ENCODE measurements around the gene RLBP1.

DNA sequence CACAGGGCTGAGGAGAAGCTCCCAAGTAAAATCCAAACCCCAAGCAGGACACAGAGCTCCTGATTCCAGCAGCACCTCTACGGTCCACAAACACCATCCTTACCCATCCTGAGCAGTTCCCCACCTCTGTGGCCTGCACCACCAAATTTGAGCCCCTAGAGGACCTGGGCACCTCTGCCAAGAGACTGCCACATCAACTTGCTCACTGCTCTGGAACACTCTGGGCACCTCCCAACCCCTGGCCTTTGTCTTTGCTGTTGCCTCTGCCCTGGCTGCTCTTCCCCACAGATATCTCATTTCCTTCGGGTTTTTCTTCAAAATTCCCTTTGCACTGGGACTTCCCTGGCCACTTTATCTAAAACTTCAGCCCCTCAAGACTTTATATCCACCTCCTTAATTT, 5.8 kb downstream of the RLBP1 start:
- no peak for TF ChIP-seq EZH2phosphoT487 (IDR thresholded peaks at IDR 0.05; ENCODE audit: low read depth, severe bottlenecking, unreplicated experiment)
- no peak for TF ChIP-seq CTCF (IDR thresholded peaks at IDR 0.05; ENCODE audit: poor library complexity)
- no peak for TF ChIP-seq EZH2 (IDR thresholded peaks at IDR 0.05; ENCODE audit: borderline replicate concordance)
